ENCODE measurements around the gene EXOC6.

DNA sequence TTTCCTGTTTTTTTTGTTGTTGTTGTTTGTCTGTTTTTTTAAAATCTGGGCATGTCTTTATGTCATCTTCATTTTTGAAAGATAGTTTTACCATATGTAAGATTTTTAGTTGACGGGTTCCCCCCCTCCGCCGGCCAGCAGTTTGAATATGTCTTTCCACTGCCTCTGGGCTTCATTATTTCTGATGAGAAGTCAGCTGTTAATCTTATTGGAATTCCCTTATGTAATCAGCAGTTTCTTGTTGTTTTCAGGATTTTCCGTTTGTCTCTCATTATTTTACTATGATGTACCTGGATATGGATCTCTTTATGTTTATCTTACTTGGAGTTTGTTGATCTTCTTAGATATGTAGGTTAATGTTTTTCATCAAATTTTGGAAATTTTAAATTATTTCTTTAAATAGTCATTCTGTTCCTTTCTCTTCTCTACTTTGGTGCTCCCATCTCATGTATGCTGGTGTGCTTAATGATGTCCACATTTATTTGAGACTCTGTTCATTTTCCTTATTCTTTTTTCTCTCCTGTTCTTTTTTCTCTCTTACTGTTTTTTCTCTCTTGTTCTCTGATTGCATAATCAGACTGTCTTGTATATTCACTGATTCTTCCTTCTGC is 9.7 kb downstream of the EXOC6 start:
- no peak for TF ChIP-seq CTCF (IDR thresholded peaks at IDR 0.05)
- TF ChIP-seq ZFX (IDR thresholded peaks at IDR 0.05; ENCODE audit: borderline replicate concordance), result no peak

All from 22Rv1 (cell line).